ENCODE measurements around the gene SPG11. TPM values are rescaled to one million over a fixed set of nuclear protein-coding genes. Genes with fewer than 3 reads are reported as not detected.

Gene SPG11
- total and polyA plus RNA-seq, 7 experiments from 2014 or later, result 26.1 to 137 (median 107) TPM

DNA sequence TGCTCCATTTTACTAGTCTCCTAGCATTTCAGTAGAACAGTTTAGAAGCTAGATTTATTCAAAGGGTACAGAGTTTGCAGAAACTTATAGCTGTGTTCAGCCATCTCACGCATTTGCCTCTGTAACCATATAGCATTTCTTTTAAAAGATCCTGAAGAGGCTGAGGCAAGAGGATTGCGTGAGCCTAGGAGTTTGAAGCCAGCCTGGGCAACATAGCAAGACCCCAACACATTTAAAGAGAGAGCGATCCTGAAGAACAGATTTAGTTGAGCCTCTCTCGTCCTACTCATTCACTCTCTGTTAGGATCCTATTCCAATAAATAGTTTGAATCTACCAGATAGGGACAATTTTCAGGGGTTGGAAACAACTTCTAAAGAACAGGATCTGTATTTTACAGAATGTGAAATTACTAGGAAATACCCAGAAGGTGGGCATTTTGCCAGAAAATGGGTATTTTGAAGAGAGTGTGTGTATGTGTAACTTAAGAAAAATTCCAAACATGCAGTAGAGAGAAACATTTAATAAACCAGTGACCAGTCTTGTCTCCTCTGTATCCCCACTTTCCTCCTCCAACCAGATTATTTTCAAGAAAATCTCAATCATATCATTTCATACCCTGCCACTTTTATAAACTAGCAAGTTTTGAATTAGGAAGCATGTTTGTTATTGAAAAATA is 122.0 kb downstream of the SPG11 start:
- ATAC-seq (no peak), DNase-seq (no peak)
- Histone ChIP-seq H3K9me3 (ENCODE audit: control insufficient read depth in 2 of 3, low read length in 3 of 3) (no peaks in the 10 kb centered on the region), H3K36me3 (ENCODE audit: control insufficient read depth in 2 of 3, insufficient read depth in 3 of 3, low read length in 3 of 3) (peaks cover 0 to 15% (median 0%) of the 10 kb centered on the region in 3 experiments), H3K4me3 (ENCODE audit: low read length) (no peak overlapping the region), H3K4me1 (ENCODE audit: control insufficient read depth in 2 of 2, insufficient read depth in 2 of 2, low read length in 2 of 2) (peaks cover 33 to 37% of the 10 kb centered on the region in 2 donors), H3K27me3 (ENCODE audit: control insufficient read depth in 2 of 2, insufficient read depth in 2 of 2, low read length in 2 of 2) (no peaks in the 10 kb centered on the region), H3K27ac (ENCODE audit: low read depth, low read length) (no peak overlapping the region)
- Mint-ChIP-seq H3K27ac (peak overlapping the region in 5 of 9 donors; percentile 20 to 66 (median 53)), H3K4me1 (peaks cover 47 to 72% (median 61%) of the 10 kb centered on the region in 7 donors), H3K4me3 (peak overlapping the region in 9 of 10 donors; percentile 5 to 60 (median 23)), H3K27me3 (no peaks in the 10 kb centered on the region), H3K9me3 (no peaks in the 10 kb centered on the region), H3K36me3 (peaks cover 3 to 27% (median 9%) of the 10 kb centered on the region in 5 donors)
- ChIA-PET CTCF (no interaction called here), POLR2A (interaction anchor here (0.7 to 1.0 kb wide), 2 partner anchors 8 to 14 kb away, joined by 3 to 4 read pairs; no protein-coding TSS in a partner anchor)
- intact Hi-C loops (cut with micrococcal nuclease), result no loop called here

DNA sequence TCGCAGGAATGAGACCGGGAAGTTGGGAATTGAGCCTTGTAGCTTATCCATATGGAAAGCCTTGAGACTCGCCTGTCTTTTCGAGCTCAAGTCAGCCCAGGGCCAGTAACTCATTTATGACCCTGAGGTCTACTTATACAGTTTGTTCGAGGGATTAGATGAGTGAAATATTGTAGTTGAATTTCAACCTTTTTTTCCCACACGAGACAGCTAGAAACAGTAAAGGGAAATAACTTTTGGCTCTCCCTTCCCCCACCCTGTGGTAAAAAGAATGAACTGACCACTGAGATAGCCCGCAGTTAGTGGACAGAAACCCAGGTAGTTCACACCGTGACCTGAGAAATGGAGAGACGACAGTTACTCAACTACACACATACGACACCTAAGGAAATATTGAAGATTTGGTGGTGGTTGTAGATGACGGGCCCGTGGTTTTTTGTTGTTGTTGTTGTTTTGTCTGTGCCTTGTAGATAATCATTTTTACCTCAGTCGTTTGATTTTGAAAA is 125.7 kb downstream of the SPG11 start:
- Mint-ChIP-seq H3K4me3 (peak overlapping the region; percentile 83 to 98 (median 92)), H3K27ac (peak overlapping the region; percentile 87 to 98 (median 93)), H3K27me3 (no peaks in the 10 kb centered on the region), H3K9me3 (no peaks in the 10 kb centered on the region), H3K36me3 (peaks cover 3 to 24% (median 12%) of the 10 kb centered on the region in 5 donors), H3K4me1 (peaks cover 40 to 67% (median 57%) of the 10 kb centered on the region in 7 donors)
- no peaks in the 10 kb centered on the region for H3K9me3 ChIP-seq (ENCODE audit: control insufficient read depth in 2 of 3, low read length in 3 of 3)
- H3K27ac ChIP-seq (ENCODE audit: low read depth, low read length), result peak overlapping the region; percentile 97
- ChIA-PET POLR2A (interaction anchor here (0.6 to 3.1 kb wide), 11 partner anchors 9 to 762 kb away, joined by 3 to 23 read pairs (median 3); partner anchors contain the start of genes B2M and PATL2), CTCF (interaction anchor here (0.9 to 1.2 kb wide), 2 partner anchors 8 to 51 kb away, joined by 3 read pairs; no protein-coding TSS in a partner anchor)
- H3K4me3 ChIP-seq (ENCODE audit: low read length), result peak overlapping the region; percentile 65
- no peaks in the 10 kb centered on the region for H3K27me3 ChIP-seq (ENCODE audit: control insufficient read depth in 2 of 2, insufficient read depth in 2 of 2, low read length in 2 of 2)
- peaks cover 30 to 36% of the 10 kb centered on the region in 2 donors for H3K4me1 ChIP-seq (ENCODE audit: control insufficient read depth in 2 of 2, insufficient read depth in 2 of 2, low read length in 2 of 2)
- DNase-seq, result peak in 6 of 9 donors; percentile 8 to 33 (median 12)
- ATAC-seq, result no peak
- peaks cover 0 to 17% (median 0%) of the 10 kb centered on the region in 3 experiments for H3K36me3 ChIP-seq (ENCODE audit: control insufficient read depth in 2 of 3, insufficient read depth in 3 of 3, low read length in 3 of 3)
- intact Hi-C loops (cut with micrococcal nuclease), result loop anchor here (1.0 to 5.0 kb wide), 17 partner anchors 9 to 1430 kb away; partner anchors contain the start of genes B2M (in 1 of the 2), CTDSPL2 (in 1 of the 2), GOLM2 (in 1 of the 2) and PATL2 (in 1 of the 2)

DNA sequence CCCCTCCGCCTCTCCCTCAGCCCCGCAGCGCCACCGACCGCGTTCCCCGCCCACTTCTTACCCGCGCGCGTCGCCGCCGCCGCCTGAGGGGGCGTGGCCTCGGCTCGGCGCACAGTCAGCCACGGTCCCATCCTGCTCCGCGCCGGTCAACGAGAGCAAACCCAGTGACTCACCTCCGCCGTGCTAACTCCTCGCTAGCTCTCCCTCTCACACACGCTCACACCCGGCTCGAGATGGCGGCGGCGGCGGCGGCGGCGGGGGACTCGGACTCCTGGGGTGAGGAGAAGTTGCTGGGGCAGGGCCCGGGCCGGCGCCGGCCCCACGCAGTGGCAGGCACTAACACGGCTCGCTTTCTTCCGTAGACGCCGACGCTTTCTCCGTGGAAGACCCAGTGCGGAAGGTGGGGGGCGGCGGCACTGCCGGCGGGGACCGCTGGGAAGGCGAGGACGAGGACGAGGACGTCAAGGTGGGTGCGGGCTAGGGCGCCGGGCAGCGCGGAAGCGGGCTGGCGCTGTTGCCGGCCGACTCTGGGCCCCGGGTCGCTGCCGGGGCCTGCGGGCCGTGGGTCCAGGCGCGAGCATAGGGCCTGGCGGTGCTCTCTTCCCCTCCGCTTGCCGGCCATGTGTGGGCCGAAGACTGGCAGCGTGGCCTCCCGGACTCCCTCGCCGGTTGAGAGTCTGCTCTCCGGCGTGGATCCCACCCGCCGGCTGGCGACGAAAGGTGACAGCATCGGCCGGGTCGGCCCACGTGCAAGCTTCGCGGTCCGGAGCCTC is 126.3 kb downstream of the SPG11 start, which contains the start of gene EIF3J:
Gene EIF3J (plus strand): TSS at position 186 of the 773 bp plus-strand sequence. CDS start 48 bp downstream, at position 234.
- ChIA-PET CTCF (interaction anchor here (0.9 to 1.2 kb wide), 2 partner anchors 9 to 51 kb away, joined by 3 read pairs; no protein-coding TSS in a partner anchor), POLR2A (interaction anchor here (0.7 to 3.1 kb wide), 12 partner anchors 8 to 664 kb away, joined by 3 to 23 read pairs (median 4); partner anchors contain the start of genes B2M, CTDSPL2, GOLM2 and PATL2)
- H3K9me3 ChIP-seq (ENCODE audit: control insufficient read depth in 2 of 3, low read length in 3 of 3), result no peaks in the 10 kb centered on the region
- H3K27ac ChIP-seq (ENCODE audit: low read depth, low read length), result peak within 1 kb of the TSS; percentile 97
- ATAC-seq (peak; percentile 95), DNase-seq (peak; percentile 92 to 96 (median 95))
- Mint-ChIP-seq H3K4me3 (peak within 1 kb of the TSS; percentile 83 to 98 (median 94)), H3K36me3 (peaks cover 3 to 22% (median 12%) of the 10 kb centered on the region in 5 donors), H3K9me3 (no peaks in the 10 kb centered on the region), H3K27ac (peak within 1 kb of the TSS; percentile 87 to 98 (median 95)), H3K27me3 (no peaks in the 10 kb centered on the region), H3K4me1 (peaks cover 35 to 60% (median 51%) of the 10 kb centered on the region in 7 donors)
- intact Hi-C loops (cut with micrococcal nuclease), result loop anchor here (1.0 to 5.0 kb wide), 18 partner anchors 9 to 1430 kb away; partner anchors contain the start of genes CTDSPL2 (in 2 of the 2), GOLM2 (in 2 of the 2), B2M (in 1 of the 2) and PATL2 (in 1 of the 2)
- H3K36me3 ChIP-seq (ENCODE audit: control insufficient read depth in 2 of 3, insufficient read depth in 3 of 3, low read length in 3 of 3), result peaks cover 0 to 17% (median 0%) of the 10 kb centered on the region in 3 experiments
- H3K27me3 ChIP-seq (ENCODE audit: control insufficient read depth in 2 of 2, insufficient read depth in 2 of 2, low read length in 2 of 2), result no peaks in the 10 kb centered on the region
- H3K4me1 ChIP-seq (ENCODE audit: control insufficient read depth in 2 of 2, insufficient read depth in 2 of 2, low read length in 2 of 2), result peaks cover 27 to 29% of the 10 kb centered on the region in 2 donors
- peak within 1 kb of the TSS; percentile 96 for H3K4me3 ChIP-seq (ENCODE audit: low read length)

DNA sequence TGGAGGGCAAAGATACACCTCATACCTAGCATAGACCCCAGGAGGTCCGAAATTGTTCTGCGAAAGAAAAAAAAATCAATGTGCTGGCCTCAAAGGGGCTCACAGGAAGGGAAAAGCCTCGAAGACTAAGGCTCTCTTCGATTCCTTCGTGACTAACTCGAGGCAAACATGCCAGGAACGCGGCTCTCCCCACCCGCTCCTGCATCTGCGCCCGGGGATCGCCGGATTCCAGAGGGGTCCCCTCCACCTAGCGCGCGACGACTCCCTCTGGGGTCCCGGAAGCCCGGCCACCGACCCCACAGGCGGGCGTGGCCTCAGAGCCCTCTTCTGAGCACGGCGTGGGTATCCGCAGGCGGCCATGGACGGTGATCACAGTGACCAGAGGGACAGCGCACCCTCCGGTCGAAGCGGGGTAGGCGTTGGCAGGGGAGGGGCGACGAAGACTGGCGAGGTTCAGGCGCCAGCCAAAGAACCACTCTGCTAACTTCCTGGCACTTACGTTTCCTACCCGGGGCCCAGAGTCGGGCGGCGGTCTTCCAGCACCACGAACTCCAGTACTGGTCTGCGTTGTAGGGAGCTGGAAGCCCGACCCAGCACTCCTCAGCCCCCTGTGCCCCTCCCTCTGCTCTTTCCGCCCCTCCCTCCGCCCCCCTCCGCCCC is 127.0 kb downstream of the SPG11 start:
- H3K27ac Mint-ChIP-seq, result peak overlapping the region; percentile 87 to 96 (median 94)
- peaks cover 27 to 55% (median 44%) of the 10 kb centered on the region in 7 donors for H3K4me1 Mint-ChIP-seq
- ATAC-seq, result peak; percentile 74

DNA sequence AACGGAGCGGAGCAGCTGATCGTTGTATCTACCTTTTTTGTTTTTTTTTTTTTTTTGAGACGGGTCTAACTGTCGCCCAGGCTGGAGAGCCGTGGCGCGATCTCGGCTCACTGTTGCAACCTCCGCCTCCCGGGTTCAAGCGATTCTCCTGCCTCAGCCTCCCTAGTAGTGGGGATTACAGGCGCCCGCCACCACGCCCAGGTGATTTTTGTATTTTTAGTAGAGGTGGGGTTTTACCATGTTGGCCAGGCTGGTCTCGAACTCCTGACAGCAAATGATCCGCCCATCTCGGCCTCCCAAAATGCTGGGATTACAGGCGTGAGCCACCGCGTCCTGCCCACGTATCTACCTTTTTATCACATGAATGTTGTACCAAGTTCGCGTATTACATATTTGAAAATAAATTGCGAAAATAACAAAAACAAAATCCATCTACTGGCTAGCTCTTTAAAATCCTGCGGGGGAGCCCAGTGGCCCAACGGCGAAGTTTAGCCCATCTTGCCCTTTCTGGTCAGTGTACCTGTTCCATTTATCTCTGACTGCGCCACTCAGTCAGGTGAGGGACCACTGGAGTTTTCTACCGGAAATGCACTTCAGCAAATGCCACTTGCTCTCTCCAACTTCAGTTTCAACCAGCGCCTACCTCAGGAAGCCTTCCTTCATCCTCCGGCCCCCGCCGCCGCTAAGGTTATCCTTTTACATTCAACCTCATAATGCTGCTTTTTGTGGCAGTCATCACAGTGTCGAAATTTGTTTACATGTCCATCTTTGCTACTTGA is 127.8 kb downstream of the SPG11 start:
- peak in 8 of 9 donors; percentile 19 to 47 (median 31) for DNase-seq
- ATAC-seq, result no peak
- Mint-ChIP-seq H3K4me1 (peaks cover 21 to 52% (median 39%) of the 10 kb centered on the region in 7 donors), H3K27me3 (no peaks in the 10 kb centered on the region), H3K9me3 (no peaks in the 10 kb centered on the region), H3K36me3 (peaks cover 3 to 21% (median 8%) of the 10 kb centered on the region in 5 donors), H3K4me3 (peak overlapping the region; percentile 83 to 98 (median 94)), H3K27ac (peak overlapping the region; percentile 87 to 96 (median 94))
- ChIA-PET CTCF (interaction anchor here (0.6 kb wide), 1 partner anchor 15 kb away, joined by 4 read pairs; no protein-coding TSS in a partner anchor), POLR2A (interaction anchor here (1.8 kb wide), 1 partner anchor 24 kb away, joined by 11 read pairs; no protein-coding TSS in a partner anchor)
- Histone ChIP-seq H3K36me3 (ENCODE audit: control insufficient read depth in 2 of 3, insufficient read depth in 3 of 3, low read length in 3 of 3) (peaks cover 0 to 11% (median 0%) of the 10 kb centered on the region in 3 experiments), H3K4me3 (ENCODE audit: low read length) (peak overlapping the region; percentile 96), H3K27ac (ENCODE audit: low read depth, low read length) (peak overlapping the region; percentile 97), H3K9me3 (ENCODE audit: control insufficient read depth in 2 of 3, low read length in 3 of 3) (no peaks in the 10 kb centered on the region), H3K4me1 (ENCODE audit: control insufficient read depth in 2 of 2, insufficient read depth in 2 of 2, low read length in 2 of 2) (peaks cover 15 to 18% of the 10 kb centered on the region in 2 donors), H3K27me3 (ENCODE audit: control insufficient read depth in 2 of 2, insufficient read depth in 2 of 2, low read length in 2 of 2) (no peaks in the 10 kb centered on the region)
- intact Hi-C loops (cut with micrococcal nuclease), result loop anchor here (1.0 to 5.0 kb wide), 16 partner anchors 7 to 1428 kb away; partner anchors contain the start of genes B2M (in 1 of the 2), CTDSPL2 (in 1 of the 2), GOLM2 (in 1 of the 2) and PATL2 (in 1 of the 2)

More for the DNA sequence above, 127.0 kb downstream of the SPG11 start:
- H3K27ac ChIP-seq (ENCODE audit: low read depth, low read length), result peak overlapping the region; percentile 97
- H3K27me3 Mint-ChIP-seq, result no peaks in the 10 kb centered on the region
- DNase-seq, result peak in 1 of 9 donors; percentile 79
- peaks cover 20 to 22% of the 10 kb centered on the region in 2 donors for H3K4me1 ChIP-seq (ENCODE audit: control insufficient read depth in 2 of 2, insufficient read depth in 2 of 2, low read length in 2 of 2)
- no peaks in the 10 kb centered on the region for H3K9me3 Mint-ChIP-seq
- peak overlapping the region; percentile 96 for H3K4me3 ChIP-seq (ENCODE audit: low read length)
- peaks cover 0 to 17% (median 0%) of the 10 kb centered on the region in 3 experiments for H3K36me3 ChIP-seq (ENCODE audit: control insufficient read depth in 2 of 3, insufficient read depth in 3 of 3, low read length in 3 of 3)
- intact Hi-C loops (cut with micrococcal nuclease), result loop anchor here (1.0 to 5.0 kb wide), 16 partner anchors 8 to 1429 kb away; partner anchors contain the start of genes B2M (in 1 of the 2), CTDSPL2 (in 1 of the 2), GOLM2 (in 1 of the 2) and PATL2 (in 1 of the 2)
- H3K9me3 ChIP-seq (ENCODE audit: control insufficient read depth in 2 of 3, low read length in 3 of 3), result no peaks in the 10 kb centered on the region
- H3K36me3 Mint-ChIP-seq, result peaks cover 3 to 22% (median 12%) of the 10 kb centered on the region in 5 donors
- ChIA-PET CTCF (no interaction called here), POLR2A (interaction anchor here (0.7 to 3.1 kb wide), 12 partner anchors 9 to 664 kb away, joined by 3 to 23 read pairs (median 5); partner anchors contain the start of genes B2M, CTDSPL2, GOLM2 and PATL2)
- no peaks in the 10 kb centered on the region for H3K27me3 ChIP-seq (ENCODE audit: control insufficient read depth in 2 of 2, insufficient read depth in 2 of 2, low read length in 2 of 2)
- peak overlapping the region; percentile 83 to 98 (median 94) for H3K4me3 Mint-ChIP-seq
